Activated T-helper 17 cell treated with anti-CD3 and anti-CD28 coated beads, Interleukin-2, amount 50 U/mL, for 72 hours (primary cell): Measurements from ENCODE around the gene GUCA2A. TPM values are rescaled to one million over a fixed set of nuclear protein-coding genes. Genes with fewer than 3 reads are reported as not detected.
A peak's percentile ranks its signal among the peaks of the same experiment; 100 is the strongest.

Source experiments
- ATAC-seq: fragments of 150-1000 bp; cut with Tn5 transposase; replicated peaks from 2 replicates; pipeline ENCODE4 v1.10.0; 2021; ENCODE audit warnings: mild to moderate bottlenecking, moderate library complexity
- H3K27ac Mint-ChIP-seq: one replicate; pipeline ENCODE4 v1.8.0; 2022; ENCODE audit warnings: mixed read lengths
- H3K27me3 Mint-ChIP-seq: one replicate; pipeline ENCODE4 v1.8.0; 2022; ENCODE audit warnings: mixed read lengths
- H3K36me3 Mint-ChIP-seq: one replicate; pipeline ENCODE4 v1.8.0; 2022; ENCODE audit warnings: low read depth, mild to moderate bottlenecking, mixed read lengths
- H3K4me1 Mint-ChIP-seq: one replicate; pipeline ENCODE4 v1.8.0; 2022; ENCODE audit warnings: mixed read lengths
- H3K4me3 Mint-ChIP-seq: one replicate; pipeline ENCODE4 v1.8.0; 2022; ENCODE audit warnings: mild to moderate bottlenecking, mixed read lengths
- H3K9me3 Mint-ChIP-seq: one replicate; pipeline ENCODE4 v1.8.0; 2022; ENCODE audit warnings: mixed read lengths
- total RNA-seq, 2 donors: library from RNA; stranded (reverse); gene quantifications; one replicate each; pipeline ENCODE4 v1.2.3, GENCODE V29; 2022

The GUCA2A gene
- total RNA-seq, 2 donors from 2014 or later: not detected

GRCh38 chr1:42183957-42184268, 19.4 kb upstream of the GUCA2A start:
- Mint-ChIP-seq H3K9me3 (no peaks in the 10 kb centered on the region), H3K27ac (no peak overlapping the region), H3K27me3 (no peaks in the 10 kb centered on the region), H3K4me3 (no peak overlapping the region), H3K36me3 (peaks cover 90% of the 10 kb centered on the region), H3K4me1 (peaks cover 7% of the 10 kb centered on the region)
- ATAC-seq: no peak

- Mint-ChIP-seq H3K27me3 (no peaks in the 10 kb centered on the region), H3K27ac (peak overlapping the region; percentile 58), H3K36me3 (peaks cover 85% of the 10 kb centered on the region), H3K9me3 (no peaks in the 10 kb centered on the region), H3K4me1 (peaks cover 7% of the 10 kb centered on the region), H3K4me3 (no peak overlapping the region)
- ATAC-seq: no peak
Measured at GRCh38 chr1:42183210-42183956, 18.8 kb upstream of the GUCA2A start.

- Mint-ChIP-seq H3K4me3 (no peak overlapping the region), H3K27ac (peak overlapping the region; percentile 30), H3K4me1 (peaks cover 7% of the 10 kb centered on the region), H3K27me3 (no peaks in the 10 kb centered on the region), H3K36me3 (peaks cover 78% of the 10 kb centered on the region), H3K9me3 (no peaks in the 10 kb centered on the region)
- no peak for ATAC-seq
Measured at GRCh38 chr1:42181687-42182086, 17.1 kb upstream of the GUCA2A start.

- peak overlapping the region; percentile 61 for H3K27ac Mint-ChIP-seq
- H3K9me3 Mint-ChIP-seq: no peaks in the 10 kb centered on the region
Measured at GRCh38 chr1:42179900-42180329, 15.4 kb upstream of the GUCA2A start.

GRCh38 chr1:42179275-42179674, 14.7 kb upstream of the GUCA2A start:
- no peak overlapping the region for H3K4me3 Mint-ChIP-seq
- H3K27ac Mint-ChIP-seq: no peak overlapping the region
- ATAC-seq: no peak
- H3K36me3 Mint-ChIP-seq: peaks cover 59% of the 10 kb centered on the region
- no peaks in the 10 kb centered on the region for H3K27me3 Mint-ChIP-seq
- no peaks in the 10 kb centered on the region for H3K9me3 Mint-ChIP-seq
- no peaks in the 10 kb centered on the region for H3K4me1 Mint-ChIP-seq

More at GRCh38 chr1:42179900-42180329, 15.4 kb upstream of the GUCA2A start:
- Mint-ChIP-seq H3K4me1 (no peaks in the 10 kb centered on the region), H3K27me3 (no peaks in the 10 kb centered on the region), H3K36me3 (peaks cover 65% of the 10 kb centered on the region), H3K4me3 (no peak overlapping the region)
- ATAC-seq: no peak

GRCh38 chr1:42178249-42178648, 13.7 kb upstream of the GUCA2A start:
- Mint-ChIP-seq H3K9me3 (no peaks in the 10 kb centered on the region), H3K36me3 (peaks cover 51% of the 10 kb centered on the region), H3K4me1 (no peaks in the 10 kb centered on the region), H3K27ac (no peak overlapping the region), H3K27me3 (no peaks in the 10 kb centered on the region), H3K4me3 (no peak overlapping the region)
- no peak for ATAC-seq

GRCh38 chr1:42177541-42177981, 13.0 kb upstream of the GUCA2A start:
- Mint-ChIP-seq H3K36me3 (peaks cover 46% of the 10 kb centered on the region), H3K27me3 (no peaks in the 10 kb centered on the region), H3K4me3 (no peak overlapping the region), H3K27ac (peak overlapping the region; percentile 48), H3K4me1 (no peaks in the 10 kb centered on the region), H3K9me3 (no peaks in the 10 kb centered on the region)
- no peak for ATAC-seq

- Mint-ChIP-seq H3K27ac (peak overlapping the region; percentile 48), H3K4me1 (no peaks in the 10 kb centered on the region), H3K4me3 (no peak overlapping the region), H3K27me3 (no peaks in the 10 kb centered on the region), H3K9me3 (no peaks in the 10 kb centered on the region), H3K36me3 (peaks cover 42% of the 10 kb centered on the region)
- ATAC-seq: peak; percentile 48
Measured at GRCh38 chr1:42176902-42177519, 12.5 kb upstream of the GUCA2A start.

GRCh38 chr1:42175314-42176054, 10.9 kb upstream of the GUCA2A start:
- H3K4me1 Mint-ChIP-seq: peaks cover 4% of the 10 kb centered on the region
- no peak overlapping the region for H3K27ac Mint-ChIP-seq
- peaks cover 29% of the 10 kb centered on the region for H3K36me3 Mint-ChIP-seq
- H3K4me3 Mint-ChIP-seq: no peak overlapping the region
- ATAC-seq: no peak
- no peaks in the 10 kb centered on the region for H3K27me3 Mint-ChIP-seq
- H3K9me3 Mint-ChIP-seq: no peaks in the 10 kb centered on the region

GRCh38 chr1:42173961-42174735, 9.6 kb upstream of the GUCA2A start:
- no peak for ATAC-seq
- no peaks in the 10 kb centered on the region for H3K9me3 Mint-ChIP-seq

GRCh38 chr1:42173155-42173933, 8.8 kb upstream of the GUCA2A start:
- peak; percentile 64 for ATAC-seq
- Mint-ChIP-seq H3K4me1 (peaks cover 4% of the 10 kb centered on the region), H3K4me3 (no peak overlapping the region), H3K36me3 (peaks cover 12% of the 10 kb centered on the region), H3K27ac (no peak overlapping the region), H3K27me3 (no peaks in the 10 kb centered on the region), H3K9me3 (no peaks in the 10 kb centered on the region)

More at GRCh38 chr1:42173961-42174735, 9.6 kb upstream of the GUCA2A start:
- Mint-ChIP-seq H3K4me1 (peaks cover 4% of the 10 kb centered on the region), H3K27me3 (no peaks in the 10 kb centered on the region), H3K27ac (no peak overlapping the region), H3K4me3 (no peak overlapping the region), H3K36me3 (peaks cover 15% of the 10 kb centered on the region)

- Mint-ChIP-seq H3K27ac (no peak overlapping the region), H3K4me3 (no peak overlapping the region), H3K27me3 (no peaks in the 10 kb centered on the region), H3K36me3 (peaks cover 8% of the 10 kb centered on the region), H3K9me3 (no peaks in the 10 kb centered on the region), H3K4me1 (peaks cover 4% of the 10 kb centered on the region)
- no peak for ATAC-seq
Measured at GRCh38 chr1:42172381-42173133, 8.0 kb upstream of the GUCA2A start.

GRCh38 chr1:42171679-42172266, 7.2 kb upstream of the GUCA2A start:
- no peak for ATAC-seq
- Mint-ChIP-seq H3K9me3 (no peaks in the 10 kb centered on the region), H3K4me3 (no peak overlapping the region), H3K36me3 (peaks cover 4% of the 10 kb centered on the region), H3K4me1 (peaks cover 4% of the 10 kb centered on the region), H3K27me3 (no peaks in the 10 kb centered on the region), H3K27ac (no peak overlapping the region)
